GM18907 (cell line): Measurements from ENCODE around the gene KRT7.

ENCODE experiments used
- ATAC-seq: cut with Tn5 transposase; IDR thresholded peaks from one replicate; pipeline ENCODE4 v1.9.1; 2021; ENCODE audit warnings: mild to moderate bottlenecking, moderate library complexity; ENCODE audit not compliant: unreplicated experiment

KRT7 gene

DNA sequence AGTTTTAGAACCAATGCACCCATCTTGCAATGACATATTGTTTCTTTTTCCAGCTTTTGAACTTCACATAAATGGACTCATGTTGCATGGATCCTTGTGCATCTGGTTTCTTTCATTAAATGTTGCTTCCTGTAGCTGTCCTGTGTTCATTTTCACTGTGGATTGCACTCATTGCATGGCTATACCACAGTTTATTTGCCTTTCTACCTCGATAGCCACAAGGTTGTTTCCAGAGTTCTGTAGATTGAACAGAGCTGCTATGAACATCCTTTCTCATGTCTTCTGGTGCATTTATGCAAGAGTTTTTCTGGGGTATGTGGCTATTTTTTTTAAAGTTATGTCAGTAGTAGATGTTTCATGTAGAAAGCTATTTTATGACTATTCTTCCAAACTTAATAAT, 61.8 kb downstream of the KRT7 start:
- ATAC-seq, result no peak

DNA sequence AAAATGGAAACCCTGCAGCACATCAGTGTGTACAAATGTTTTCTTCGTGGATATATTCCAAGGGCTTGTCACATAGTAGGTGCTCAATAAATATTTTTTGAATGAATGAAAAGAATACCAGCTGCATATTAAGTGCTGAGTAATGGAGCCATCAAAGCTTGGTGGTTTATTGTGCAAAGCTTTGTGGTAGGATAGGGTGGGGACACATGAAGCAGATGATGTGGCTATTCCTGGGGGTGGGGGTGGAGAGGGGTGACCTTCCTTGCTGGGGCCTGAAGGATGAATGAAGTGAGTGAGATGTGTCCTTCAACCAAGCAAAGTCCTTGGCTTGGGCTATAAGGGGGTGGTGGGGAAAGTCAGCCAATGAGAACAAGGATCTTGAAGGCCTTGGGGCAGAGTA, 62.6 kb downstream of the KRT7 start:
- ATAC-seq, result no peak

DNA sequence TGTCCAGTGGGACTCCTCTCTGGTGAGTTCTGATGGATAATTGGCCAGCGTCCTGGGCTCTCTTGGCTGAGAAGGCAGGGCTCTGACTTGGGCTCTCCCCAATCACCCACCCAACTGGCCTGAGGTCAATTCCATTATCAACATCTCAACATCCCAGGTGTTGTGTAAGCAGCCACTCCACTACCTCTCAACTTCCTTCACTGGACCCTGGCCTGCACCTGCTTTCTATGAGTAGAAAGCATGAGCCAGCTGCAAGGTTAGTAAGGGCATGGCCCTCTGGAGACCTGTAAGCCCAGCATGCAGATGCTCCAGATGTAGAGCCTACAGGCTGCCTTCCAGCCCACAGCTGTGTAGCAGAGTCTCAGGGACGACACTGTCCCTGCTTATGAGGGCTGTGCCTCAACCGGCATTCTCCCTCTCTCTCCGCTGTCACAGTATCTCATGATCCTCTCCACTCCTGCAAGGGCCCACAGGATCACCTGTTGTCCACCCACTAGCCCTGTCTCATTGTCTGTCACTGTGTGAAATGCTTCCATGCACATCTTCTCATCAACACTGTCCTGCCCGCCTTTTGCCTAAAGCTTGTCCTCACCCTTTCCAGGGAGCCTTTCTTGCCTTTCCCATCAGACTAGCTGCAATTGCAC, 63.7 kb downstream of the KRT7 start:
- no peak for ATAC-seq
